NCI-H226 (cell line): ENCODE results near the gene SCAF4.

ENCODE experiments used
- DNase-seq: peaks from one replicate; pipeline ENCODE4 v3.0.0-alpha.2; 2015

The SCAF4 gene

DNA sequence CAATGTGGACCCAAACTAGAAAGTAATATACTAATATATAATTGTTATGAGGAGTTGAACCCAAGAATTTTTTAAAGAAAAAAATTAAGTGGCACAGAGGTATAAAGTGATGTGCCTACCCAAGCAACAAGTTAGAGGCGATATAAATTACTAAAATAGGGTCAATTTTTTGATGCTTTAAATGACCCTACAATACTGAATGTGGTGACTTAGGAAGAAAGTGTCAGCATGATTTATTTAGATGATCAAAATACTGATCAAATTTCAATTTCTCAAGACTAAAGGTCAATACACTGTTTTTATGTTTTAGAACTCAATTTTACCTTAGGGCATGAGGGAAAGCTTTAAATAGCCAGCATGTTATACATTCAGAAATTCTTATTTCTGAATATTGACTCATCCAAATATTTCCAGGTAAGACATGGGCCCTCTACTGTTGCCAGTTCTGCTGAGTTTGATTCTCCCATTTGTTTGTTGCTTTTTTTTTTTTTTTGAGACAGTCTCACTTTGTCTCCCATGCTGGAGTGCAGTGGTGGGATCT, 20.1 kb downstream of the SCAF4 start:
- no peak for DNase-seq

GRCh38 chr21:31711326-31711725, 20.6 kb downstream of the SCAF4 start:
- no peak for DNase-seq

- DNase-seq: no peak
Measured at GRCh38 chr21:31710586-31710985, 21.3 kb downstream of the SCAF4 start.

- DNase-seq: no peak
Measured at GRCh38 chr21:31708541-31708940, 23.4 kb downstream of the SCAF4 start.

GRCh38 chr21:31707499-31707898, 24.4 kb downstream of the SCAF4 start:
- no peak for DNase-seq

DNA sequence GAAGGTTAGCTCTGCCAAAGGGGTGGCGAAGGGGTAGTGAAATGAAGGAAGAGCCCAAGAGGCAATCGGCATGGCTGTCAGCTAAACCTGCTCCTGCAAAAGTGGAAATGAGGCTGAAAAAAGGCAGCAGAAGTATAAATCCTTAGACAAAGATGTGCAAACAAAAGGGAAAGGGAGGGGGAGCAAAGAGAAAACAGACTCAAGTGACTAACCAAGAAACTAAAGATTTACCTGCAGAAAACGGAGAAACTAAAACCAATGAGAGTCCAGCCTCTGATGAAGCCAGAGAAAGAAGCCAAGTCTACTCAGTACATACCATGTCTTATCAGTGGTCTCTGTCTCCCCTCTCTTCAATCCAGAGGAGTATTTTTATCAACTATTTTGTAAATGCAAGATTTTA, 25.4 kb downstream of the SCAF4 start:
- no peak for DNase-seq

DNA sequence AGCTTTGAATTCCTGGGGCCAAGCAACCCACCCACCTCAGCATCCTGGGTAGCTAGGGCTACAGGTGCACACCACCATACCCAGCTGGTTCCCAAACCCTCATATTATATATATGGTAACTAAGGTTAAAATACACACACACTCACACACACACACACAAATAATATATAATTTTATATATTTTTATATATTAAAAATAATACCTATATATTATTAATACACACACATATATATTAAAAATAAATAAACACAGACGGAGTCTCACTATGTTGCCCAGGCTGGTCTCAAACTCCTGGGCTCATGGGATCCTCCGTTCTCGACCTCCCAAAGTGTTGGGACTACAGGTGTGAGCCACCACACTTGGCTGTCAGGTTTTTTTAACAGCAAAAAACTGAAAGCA, 31.9 kb downstream of the SCAF4 start:
- DNase-seq: no peak

DNA sequence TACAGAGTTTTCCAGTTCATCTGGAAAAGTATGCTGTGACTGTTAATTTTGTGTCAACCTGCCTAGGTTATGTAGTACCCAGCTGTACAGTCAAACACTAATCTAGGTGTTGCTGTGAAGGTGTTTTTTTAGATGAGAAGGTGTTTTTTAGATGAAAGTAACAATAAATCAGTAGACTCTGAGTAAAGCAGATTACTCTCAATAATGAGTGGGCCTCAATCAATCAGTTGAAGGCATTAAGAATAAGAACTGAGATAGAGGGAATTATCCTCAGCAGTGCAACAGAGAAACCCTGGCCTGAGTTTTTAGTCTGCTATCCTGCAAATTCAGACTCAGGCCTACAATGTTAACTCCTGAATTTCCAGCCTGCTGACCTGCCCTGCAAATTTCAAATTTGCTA, 33.5 kb downstream of the SCAF4 start:
- no peak for DNase-seq

- DNase-seq: no peak
Measured at GRCh38 chr21:31696424-31696823, 35.5 kb downstream of the SCAF4 start.

DNA sequence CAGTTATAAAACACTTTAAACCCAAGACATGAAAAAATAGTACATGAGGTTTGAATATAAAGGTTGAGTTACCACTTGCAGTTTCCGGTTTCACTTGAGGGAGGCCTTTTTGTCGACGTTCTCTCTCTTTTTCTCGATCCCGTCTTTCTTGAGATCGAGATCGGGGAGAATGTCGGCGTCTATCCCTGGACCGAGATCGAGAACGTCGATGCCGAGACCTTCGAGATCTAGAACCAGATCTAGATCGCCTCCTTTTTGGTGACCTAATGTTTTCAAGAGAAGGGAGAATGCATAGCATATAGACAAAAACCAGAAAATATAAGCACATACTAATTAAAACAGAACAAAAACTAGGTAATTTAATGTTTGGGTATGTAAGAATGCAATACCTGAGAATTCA, 38.7 kb downstream of the SCAF4 start:
- no peak for DNase-seq

DNA sequence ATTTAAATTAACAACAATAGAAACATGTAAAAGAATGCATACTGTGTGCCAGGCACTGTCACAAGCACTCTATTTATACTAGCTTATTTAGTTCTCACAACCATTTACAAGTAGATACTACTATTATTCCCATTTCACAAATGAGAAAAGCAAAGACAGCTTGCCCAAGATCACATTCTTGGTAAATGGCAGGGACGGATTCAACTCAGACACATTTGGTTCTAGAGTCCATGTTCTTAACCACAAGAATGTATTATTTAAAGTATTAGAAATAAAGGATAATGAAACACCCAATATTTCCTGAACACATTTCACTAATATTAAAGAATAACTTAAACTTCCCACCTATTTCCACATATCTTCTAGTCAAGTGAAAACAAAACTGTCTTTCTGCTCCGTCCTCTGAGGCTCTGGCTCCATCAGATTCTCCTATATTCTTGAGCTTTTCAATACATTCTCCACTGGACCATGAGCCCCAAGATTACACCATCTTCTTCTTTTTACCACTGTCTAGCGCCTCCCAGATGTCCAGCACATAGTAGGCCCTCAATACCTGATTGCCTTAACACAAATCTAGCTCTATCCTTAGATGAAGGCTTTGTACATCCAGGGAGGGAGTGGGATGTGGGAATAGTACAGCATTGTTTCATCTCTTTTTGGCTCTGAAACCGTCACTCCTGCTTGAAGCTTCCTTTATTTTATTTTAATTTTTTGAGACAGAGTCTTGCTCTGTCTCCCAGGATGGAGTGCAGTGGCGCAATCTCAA, 43.1 kb downstream of the SCAF4 start:
- no peak for DNase-seq

GRCh38 chr21:31687108-31687507, 44.8 kb downstream of the SCAF4 start:
- no peak for DNase-seq

DNA sequence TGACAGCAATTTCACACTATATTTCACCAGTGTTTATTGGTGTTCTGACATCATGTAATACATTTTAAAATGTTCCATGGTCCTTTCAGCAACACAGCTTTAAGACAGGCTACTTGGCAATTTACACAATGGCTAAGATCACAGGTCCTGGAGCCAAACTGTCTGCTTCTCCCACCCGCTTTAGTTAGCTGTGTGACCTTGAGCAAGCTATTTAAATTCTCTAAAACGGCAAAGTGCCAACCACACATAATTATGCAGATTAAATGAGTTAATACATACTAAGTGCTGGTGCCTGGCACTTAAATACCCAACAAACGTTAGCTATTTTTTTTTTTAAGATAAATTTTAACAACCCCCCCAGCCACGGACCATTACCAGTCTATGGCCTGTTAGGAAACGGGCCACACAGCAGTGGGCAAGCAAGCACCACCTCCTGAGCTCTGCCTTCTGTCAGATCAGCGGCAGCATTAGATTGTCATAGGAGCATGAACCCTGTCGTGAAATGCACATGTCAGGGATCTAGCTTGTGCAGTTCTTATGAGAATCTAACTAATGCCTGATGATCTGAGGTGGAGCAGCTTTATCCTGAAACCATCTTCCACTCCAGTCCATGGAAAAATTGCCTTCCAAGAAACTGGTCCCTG, 45.5 kb downstream of the SCAF4 start:
- DNase-seq: no peak

DNA sequence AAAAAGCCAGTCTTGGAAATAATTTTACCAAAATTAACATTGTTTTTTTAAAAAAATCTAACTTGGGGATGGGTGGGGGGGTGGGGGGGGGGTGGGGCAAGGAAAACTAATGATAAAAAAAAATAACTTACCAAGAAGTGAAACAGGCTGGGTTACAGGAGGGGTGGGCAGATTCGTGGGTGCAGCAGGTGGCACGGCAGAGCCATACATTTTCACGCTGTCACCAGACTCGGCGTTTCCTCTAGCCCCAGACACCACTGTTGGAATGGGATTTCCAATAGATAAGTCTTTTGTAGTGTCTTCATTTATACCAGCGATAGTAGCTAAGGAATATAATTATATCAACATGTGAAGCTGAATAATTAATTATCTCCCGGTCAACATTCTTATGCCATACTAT, 47.0 kb downstream of the SCAF4 start:
- no peak for DNase-seq

DNA sequence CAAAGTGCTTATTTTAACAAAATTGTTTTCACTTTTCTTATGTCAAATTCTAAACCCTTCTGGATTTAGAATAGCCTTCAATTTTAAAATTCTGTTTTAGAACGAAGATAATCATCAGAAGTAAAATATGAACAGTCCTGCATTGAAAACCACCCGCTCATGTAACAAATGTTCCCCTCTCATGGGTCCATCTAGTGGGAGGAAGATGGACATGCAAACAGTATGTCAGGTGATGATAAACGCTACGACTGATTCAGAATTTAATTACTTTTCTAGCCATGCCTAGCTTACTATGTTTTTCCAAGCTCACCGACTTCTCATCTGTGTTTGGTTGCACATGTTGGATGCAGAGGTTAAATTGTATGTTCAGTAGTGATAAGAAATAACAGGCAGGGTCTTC, 48.9 kb downstream of the SCAF4 start:
- DNase-seq: no peak

GRCh38 chr21:31682620-31683019, 49.3 kb downstream of the SCAF4 start:
- no peak for DNase-seq

- no peak for DNase-seq
Measured at GRCh38 chr21:31678478-31678877, 53.4 kb downstream of the SCAF4 start.

DNA sequence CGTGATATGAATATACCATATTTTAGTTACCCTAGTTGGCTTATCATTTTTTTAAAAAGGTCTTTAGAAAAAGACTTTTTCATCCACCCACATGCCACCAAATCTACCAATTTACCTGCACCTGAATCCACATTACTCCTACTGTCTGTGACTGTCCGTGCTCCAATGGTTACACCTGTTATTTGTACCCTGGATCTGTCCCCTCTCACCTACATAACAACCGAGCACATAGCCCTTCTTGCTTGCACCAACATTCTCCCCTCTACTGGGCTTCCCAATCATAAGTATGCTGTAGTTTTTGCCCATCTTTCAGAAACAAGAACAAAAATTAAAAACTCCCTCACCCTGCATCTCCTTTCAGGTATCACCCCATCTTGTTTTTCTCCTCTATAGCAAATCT, 54.9 kb downstream of the SCAF4 start:
- no peak for DNase-seq

- DNase-seq: no peak
Measured at GRCh38 chr21:31675960-31676359, 56.0 kb downstream of the SCAF4 start.

GRCh38 chr21:31675318-31675717, 56.6 kb downstream of the SCAF4 start:
- no peak for DNase-seq

- DNase-seq: no peak
Measured at GRCh38 chr21:31673321-31673912, 58.5 kb downstream of the SCAF4 start.

DNA sequence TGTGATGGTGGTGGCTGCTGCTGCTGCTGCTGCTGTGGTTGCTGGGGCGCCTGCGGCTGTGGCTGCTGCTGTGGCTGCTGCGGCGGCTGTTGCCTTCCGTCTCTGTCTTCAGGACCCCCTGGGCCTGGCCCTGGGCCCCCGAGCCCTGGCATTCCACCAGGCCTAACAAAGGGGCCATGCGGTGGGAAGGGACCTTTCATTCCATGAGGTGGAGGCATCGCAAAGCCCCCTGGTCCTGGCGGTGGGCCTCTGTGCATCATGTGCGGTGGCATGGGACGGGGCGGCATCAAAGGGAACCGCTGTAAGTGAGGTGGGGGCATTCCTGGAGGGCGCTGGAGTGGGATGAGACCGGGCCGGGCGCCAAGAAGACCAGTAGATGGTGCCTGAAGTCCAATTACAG, 60.0 kb downstream of the SCAF4 start:
- DNase-seq: no peak

DNA sequence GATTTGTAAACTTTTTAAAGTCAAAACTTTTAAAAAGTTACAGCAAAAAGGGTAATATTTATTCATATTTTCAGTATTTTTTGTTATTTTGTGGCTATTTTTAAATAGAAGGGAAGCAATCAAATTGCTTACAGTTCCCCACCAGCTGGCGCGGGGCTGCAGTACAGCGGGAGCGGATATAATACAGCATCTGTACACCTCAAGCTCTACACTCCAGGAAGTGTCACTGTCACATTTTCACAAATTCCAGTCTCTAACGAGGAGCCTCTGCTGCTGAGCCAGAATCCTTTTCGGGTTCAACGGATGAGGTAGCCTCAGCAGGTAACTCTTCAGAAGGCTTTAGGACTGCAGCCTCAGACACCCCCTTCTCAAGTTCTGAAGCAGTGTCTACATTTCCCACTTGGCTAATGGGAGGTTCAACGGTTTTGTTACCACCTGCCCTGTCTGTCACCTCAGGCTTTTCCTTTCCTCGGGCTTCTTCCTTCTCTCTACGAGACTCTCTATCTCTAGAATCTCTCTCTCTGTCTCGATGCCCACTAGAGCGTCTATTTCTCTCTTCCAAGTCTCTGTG, 60.7 kb downstream of the SCAF4 start:
- no peak for DNase-seq

- no peak for DNase-seq
Measured at GRCh38 chr21:31670070-31670469, 61.8 kb downstream of the SCAF4 start.
